Activated CD4-positive, alpha-beta T cell treated with anti-CD3 and anti-CD28 coated beads, Interleukin-10, Interleukin-2, amounts not matched to agents 100 ng/mL and 50 ng/mL, durations not matched to agents 16 hours and 8 hours (primary cell): ENCODE data around the gene MPHOSPH8.
A peak's percentile ranks its signal among the peaks of the same experiment; 100 is the strongest.

Source experiments
- DNase-seq: peaks from one replicate; pipeline ENCODE4 v3.0.0-alpha.2; 2020

The MPHOSPH8 gene, protein sequence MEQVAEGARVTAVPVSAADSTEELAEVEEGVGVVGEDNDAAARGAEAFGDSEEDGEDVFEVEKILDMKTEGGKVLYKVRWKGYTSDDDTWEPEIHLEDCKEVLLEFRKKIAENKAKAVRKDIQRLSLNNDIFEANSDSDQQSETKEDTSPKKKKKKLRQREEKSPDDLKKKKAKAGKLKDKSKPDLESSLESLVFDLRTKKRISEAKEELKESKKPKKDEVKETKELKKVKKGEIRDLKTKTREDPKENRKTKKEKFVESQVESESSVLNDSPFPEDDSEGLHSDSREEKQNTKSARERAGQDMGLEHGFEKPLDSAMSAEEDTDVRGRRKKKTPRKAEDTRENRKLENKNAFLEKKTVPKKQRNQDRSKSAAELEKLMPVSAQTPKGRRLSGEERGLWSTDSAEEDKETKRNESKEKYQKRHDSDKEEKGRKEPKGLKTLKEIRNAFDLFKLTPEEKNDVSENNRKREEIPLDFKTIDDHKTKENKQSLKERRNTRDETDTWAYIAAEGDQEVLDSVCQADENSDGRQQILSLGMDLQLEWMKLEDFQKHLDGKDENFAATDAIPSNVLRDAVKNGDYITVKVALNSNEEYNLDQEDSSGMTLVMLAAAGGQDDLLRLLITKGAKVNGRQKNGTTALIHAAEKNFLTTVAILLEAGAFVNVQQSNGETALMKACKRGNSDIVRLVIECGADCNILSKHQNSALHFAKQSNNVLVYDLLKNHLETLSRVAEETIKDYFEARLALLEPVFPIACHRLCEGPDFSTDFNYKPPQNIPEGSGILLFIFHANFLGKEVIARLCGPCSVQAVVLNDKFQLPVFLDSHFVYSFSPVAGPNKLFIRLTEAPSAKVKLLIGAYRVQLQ

GRCh38 chr13:19633479-19634255 is at the start of gene MPHOSPH8:
MPHOSPH8 (plus strand) TSS chr13:19633659; CDS start chr13:19633749, 90 bp downstream.
- DNase-seq = peak; percentile 96

- DNase-seq = peak; percentile 90
These were observed 46.4 kb upstream of the MPHOSPH8 start for GRCh38 chr13:19586904-19587634.

DNA sequence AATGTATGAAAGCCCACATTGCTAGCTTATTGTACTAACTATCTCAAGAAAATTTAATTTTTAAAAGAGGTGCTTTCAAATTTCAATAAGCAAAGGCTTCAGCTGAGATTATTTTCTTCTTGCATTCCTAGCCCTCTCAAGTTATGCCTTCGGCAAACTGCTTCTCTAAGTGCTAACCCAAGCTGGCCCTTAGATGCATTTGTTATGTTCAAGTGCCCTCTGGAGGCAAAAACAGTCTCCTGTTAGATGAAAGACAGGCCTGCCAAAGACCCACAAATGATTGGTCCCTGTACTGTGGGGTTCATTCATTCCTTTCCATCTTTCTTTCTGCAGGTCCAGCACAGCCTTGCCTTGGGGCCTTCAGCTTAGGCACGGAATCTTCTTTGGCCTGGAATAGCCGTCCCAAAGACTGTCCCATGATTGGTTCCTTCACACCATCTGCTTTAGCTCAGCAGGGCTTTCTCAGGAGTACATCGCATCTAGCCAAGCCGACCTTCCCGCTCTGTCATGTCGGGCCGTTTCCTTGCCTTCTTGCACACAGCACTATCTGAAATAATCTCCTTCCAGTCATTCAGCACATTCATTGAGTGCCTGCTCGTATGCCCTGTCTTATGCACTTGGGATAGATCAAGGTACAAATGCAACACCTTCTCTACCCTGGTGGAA is 45.7 kb upstream of the MPHOSPH8 start:
- DNase-seq = peak; percentile 73

- DNase-seq = no peak
These were observed 44.1 kb upstream of the MPHOSPH8 start for GRCh38 chr13:19589312-19589711.

DNA sequence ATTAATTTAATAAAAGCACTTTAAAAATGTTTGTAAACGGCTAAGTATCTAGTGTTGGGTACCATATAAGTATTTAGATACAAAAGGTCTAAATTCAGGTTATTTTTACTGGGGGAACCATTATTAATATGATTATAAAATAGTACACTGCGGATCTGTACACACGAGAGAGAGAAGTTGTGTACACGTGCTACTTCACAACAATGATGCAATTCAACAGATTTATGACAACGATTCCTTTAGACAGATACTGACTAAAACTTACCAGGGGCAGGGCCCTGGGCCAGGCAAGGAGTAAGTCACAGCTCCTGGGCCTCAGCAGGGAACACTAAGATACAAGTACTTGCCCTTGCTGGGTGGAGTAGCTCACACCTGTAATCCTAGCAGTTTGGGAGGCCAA is 43.0 kb upstream of the MPHOSPH8 start:
- DNase-seq = no peak

DNA sequence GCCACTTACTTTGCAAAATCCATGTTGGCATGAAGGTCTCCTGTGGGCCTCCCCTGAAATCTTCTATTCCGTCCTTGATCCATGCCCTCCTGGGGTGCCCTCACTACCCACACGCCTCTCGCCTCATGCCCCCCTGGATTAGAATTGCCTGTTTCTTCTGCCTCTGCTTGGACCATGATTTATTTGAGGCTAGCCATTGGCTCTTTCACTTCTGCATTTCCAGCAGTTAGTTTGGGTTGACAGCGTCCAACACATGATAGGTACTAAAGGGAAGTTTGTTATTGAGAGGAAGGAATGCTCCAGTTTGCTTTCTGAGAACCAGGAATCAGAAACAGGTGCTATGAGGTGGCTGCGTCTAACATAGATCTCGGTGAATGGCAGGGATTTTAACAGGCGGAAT is 41.6 kb upstream of the MPHOSPH8 start:
- DNase-seq = no peak

DNA sequence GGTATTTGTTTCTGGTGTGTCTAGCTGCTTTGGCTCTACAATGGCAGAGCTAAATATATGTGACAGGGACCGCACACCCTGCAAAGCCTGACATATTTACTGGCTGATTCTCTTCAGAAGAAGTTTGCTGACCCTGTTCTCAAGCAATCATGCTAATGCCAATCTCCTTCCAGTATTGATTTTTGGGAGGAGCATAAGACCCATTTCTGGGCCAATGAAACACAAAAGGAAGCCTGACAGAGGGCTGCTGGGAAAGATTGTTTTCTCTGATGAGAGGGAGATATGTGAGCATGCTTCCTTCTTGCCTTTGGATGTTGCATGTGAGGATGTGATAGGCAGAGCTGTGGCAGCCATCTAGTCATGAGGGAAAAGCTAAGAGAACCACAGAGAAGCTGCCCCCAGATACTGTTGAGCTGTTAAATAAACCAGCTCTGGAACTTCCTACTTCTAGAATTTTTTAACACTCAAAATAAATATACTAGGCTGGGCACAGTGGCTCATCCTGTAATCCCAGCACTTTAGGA is 40.7 kb upstream of the MPHOSPH8 start:
- no peak for DNase-seq

DNA sequence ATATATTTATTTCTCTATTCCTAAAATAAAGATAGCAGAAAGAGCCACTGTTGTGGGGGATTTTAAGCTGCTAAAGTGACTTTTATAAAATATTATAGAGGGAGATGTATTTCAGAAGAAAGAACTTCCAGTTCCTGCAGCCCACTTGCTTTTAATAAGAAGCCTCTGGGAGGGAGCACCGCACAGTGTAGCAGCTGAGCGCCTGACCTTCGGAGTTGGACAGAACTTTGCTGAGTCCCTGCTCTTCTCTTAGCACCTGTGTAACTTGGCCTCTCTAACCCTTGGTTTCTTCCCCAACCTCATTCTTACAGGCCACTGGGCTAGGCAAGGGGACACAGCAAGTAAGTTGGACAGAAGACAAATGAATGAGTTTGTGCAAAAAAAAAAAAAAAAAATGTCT is 37.4 kb upstream of the MPHOSPH8 start:
- DNase-seq = no peak

DNA sequence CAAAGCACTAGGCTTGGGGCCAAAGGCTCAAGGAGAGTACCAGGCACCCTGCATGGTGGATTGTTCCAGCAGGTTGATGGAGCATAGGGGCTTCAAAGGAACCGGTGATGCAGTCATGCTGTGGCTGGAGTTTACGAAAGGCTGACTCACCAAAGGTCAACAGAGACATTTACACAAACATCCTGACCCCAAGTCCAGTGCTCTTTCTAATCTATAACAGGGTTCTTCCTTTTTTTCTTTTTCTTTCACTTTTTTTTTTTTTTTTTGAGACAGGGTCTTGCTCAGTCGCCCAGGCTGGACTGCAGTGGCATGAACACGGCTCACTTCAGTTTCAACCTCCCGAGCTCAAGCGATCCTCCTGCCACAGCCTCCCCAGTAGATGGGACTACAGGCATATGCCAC is 36.5 kb upstream of the MPHOSPH8 start:
- no peak for DNase-seq

GRCh38 chr13:19597523-19597922 is 35.9 kb upstream of the MPHOSPH8 start:
- no peak for DNase-seq

- DNase-seq = peak; percentile 54
These were observed 31.4 kb upstream of the MPHOSPH8 start for GRCh38 chr13:19601749-19602725.

DNA sequence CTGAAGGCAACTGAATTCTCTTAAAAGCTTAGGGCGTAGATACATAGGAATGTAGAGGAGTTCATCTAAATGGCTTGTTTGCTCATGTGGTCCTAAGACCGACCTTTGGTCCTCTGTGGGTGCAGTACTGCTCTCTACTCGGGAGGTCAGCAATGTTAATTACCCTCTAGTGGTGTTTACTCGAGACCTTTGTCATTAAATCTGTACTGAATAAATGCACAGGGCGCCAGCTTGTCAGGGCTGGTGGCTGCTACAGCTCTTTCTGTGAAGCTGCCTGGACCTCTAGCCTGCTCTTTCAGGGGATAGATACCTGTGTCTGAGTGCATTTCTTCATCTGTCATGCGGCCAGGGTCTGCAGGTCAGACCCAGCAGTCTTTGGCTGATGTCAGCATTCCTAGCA is 29.2 kb upstream of the MPHOSPH8 start:
- DNase-seq = no peak

- DNase-seq = no peak
These were observed 28.1 kb upstream of the MPHOSPH8 start for GRCh38 chr13:19605161-19605955.

DNA sequence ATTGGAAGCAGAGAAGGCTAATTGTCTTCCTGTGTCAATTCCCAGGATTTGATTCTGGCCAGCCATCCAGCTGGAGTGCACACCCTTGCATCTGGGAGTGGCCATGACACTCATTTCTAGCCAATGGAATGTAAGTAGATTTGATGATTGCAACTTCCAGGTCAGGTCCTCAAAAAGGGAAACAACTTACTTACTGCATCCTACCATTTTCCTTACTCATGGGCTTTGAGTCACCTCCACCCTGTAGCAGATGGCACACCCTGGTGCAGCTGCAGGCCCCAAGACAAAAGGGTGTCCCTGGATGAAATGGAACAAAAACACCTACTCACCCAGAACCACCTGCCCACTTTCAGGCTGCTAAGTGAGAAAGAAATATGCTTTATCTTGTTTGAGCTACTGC is 27.3 kb upstream of the MPHOSPH8 start:
- no peak for DNase-seq

DNA sequence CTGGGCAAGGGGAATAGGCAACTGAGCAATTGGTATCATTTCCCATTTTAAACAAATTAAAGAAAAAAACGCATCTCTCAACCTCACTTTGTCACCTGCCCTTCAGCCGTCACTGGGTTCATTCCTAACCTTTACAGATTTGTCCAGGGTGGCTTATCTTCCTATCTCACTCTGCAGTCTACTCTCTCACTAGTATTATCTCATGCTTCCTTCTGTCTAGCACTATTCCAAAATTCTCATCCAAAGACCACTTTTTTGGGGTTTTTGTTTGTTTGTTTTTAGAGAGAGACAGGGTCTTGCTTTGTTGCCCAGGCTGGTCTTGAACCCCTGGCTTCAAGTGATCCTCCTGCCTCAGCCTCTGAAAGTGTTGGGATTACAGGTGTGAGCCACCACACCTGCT is 26.7 kb upstream of the MPHOSPH8 start:
- no peak for DNase-seq

GRCh38 chr13:19607523-19608078 is 25.9 kb upstream of the MPHOSPH8 start:
- no peak for DNase-seq

- DNase-seq = peak; percentile 40
These were observed 14.5 kb upstream of the MPHOSPH8 start for GRCh38 chr13:19618977-19619376.

DNA sequence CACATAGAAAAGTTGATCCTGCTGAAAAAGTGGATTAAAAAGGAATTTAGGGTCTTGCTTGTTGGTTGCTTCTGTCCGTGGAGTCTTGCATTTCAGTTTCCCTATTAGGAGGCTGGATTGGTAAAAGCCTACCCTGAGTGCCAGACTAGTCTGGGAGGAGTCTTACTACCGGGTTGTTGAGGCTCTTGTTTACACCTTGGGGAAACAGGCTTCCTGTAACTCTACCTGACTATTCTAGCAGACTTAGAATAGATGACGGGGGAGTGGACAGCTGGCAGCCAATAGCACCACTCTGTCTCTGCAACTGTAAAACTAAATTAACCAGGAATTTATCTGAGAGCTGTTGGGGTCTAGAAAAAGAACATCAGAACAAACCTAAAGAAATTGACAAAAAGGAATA is 11.3 kb upstream of the MPHOSPH8 start:
- DNase-seq = no peak

GRCh38 chr13:19624265-19624664 is 9.2 kb upstream of the MPHOSPH8 start:
- no peak for DNase-seq
